ENCODE results near the gene RB1.

The RB1 gene

DNA sequence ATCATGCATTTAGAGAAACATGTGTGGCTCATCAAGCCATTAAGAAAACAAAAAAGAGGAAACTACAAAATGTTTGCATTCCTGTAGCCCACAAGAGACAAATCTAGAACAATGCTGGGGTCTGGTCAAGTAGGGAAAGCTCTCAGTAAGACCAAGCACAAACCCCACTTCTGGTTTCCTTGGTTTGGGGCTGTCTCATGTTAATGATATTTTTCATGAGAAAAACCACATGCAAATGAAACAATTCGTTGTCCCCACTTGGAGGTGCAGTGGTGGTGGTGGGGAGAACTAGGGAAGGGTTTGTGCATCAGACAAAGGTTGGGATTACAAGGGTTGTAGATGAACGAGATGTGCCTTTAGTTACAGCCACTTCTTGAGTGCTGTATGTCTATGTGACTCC lies 7.0 kb upstream of the RB1 start:
- peak; percentile 48 for ATAC-seq (ENCODE audit: insufficient read depth, low read depth)

DNA sequence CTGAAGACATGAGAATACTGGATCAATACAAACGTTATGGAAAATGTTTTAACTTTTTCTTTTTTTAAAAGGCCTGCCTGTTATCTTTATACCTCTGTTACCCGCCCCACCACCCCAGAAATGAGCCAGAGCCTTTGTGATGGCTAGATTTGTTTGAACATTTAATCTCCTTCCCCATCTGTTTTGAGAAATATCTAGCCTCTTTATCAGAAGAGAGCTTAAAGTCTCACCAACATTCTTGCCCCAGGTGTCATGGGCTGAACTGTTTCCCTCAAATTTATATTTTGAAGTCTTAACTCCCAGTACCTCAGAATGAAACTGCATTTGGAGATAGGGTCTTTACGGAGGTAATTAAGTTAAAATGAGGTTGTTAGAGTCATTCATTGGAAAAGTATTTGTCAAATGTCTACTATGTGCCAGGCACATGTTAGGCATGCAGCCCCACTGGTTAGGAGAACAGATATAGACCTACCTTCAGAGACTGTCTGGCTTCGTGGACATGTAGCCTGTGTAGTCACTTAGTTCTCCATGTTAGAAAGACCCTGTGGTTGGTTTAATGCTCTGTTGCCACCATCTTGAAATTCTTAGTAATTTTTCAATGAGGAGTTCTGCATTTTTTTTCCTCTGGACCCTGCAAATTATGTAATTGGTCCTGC lies 6.3 kb upstream of the RB1 start:
- peak; percentile 80 for ATAC-seq (ENCODE audit: insufficient read depth, low read depth)
- Histone ChIP-seq H3K4me2 (ENCODE audit: insufficient read depth, low read length) (peak overlapping the region; percentile 42), H2AFZ (ENCODE audit: low read depth, low read length) (peak overlapping the region; percentile 27), H3K36me3 (ENCODE audit: insufficient read depth, low read length) (no peaks in the 10 kb centered on the region; the same call in 1 of the 2 replicates), H3K27ac (ENCODE audit: low read length) (peak overlapping the region; percentile 68), H3K79me2 (ENCODE audit: insufficient read depth, low read length) (peaks cover 2% of the 10 kb centered on the region; the same call in 1 of the 2 replicates), H4K20me1 (ENCODE audit: insufficient read depth, low read length) (no peaks in the 10 kb centered on the region), H3K9me3 (ENCODE audit: insufficient read depth, low read length, severe bottlenecking) (no peaks in the 10 kb centered on the region), H3K27me3 (ENCODE audit: insufficient read depth, low read length, poor library complexity) (no peaks in the 10 kb centered on the region), H3K4me3 (ENCODE audit: low read depth in 1 of 2, low read length in 2 of 2) (peak overlapping the region in 1 of 2 experiments; percentile 34; a peak in 2 of 4 replicates), H3K9ac (ENCODE audit: low read depth, low read length) (peak overlapping the region; percentile 16), H3K4me1 (ENCODE audit: insufficient read depth, low read length) (peaks cover 30% of the 10 kb centered on the region)
- no peak for TF ChIP-seq CTCF (IDR thresholded peaks at IDR 0.05; ENCODE audit: borderline replicate concordance, extremely low read depth, low read length, poor library complexity, severe bottlenecking)
- no peak for TF ChIP-seq EZH2 (IDR thresholded peaks at IDR 0.05; ENCODE audit: borderline replicate concordance, low read depth, low read length, severe bottlenecking)
- peak; percentile 51 for DNase-seq

More for the DNA sequence above, 7.0 kb upstream of the RB1 start:
- TF ChIP-seq EZH2 (IDR thresholded peaks at IDR 0.05; ENCODE audit: borderline replicate concordance, low read depth, low read length, severe bottlenecking), result no peak
- no peak for TF ChIP-seq CTCF (IDR thresholded peaks at IDR 0.05; ENCODE audit: borderline replicate concordance, extremely low read depth, low read length, poor library complexity, severe bottlenecking)
- Histone ChIP-seq H3K36me3 (ENCODE audit: insufficient read depth, low read length) (no peaks in the 10 kb centered on the region), H3K4me1 (ENCODE audit: insufficient read depth, low read length) (peaks cover 26% of the 10 kb centered on the region), H3K79me2 (ENCODE audit: insufficient read depth, low read length) (no peaks in the 10 kb centered on the region), H3K27ac (ENCODE audit: low read length) (peak overlapping the region; percentile 68), H3K4me3 (ENCODE audit: low read depth in 1 of 2, low read length in 2 of 2) (no peak overlapping the region), H4K20me1 (ENCODE audit: insufficient read depth, low read length) (no peaks in the 10 kb centered on the region), H2AFZ (ENCODE audit: low read depth, low read length) (peak overlapping the region; percentile 27), H3K4me2 (ENCODE audit: insufficient read depth, low read length) (peak overlapping the region; percentile 42), H3K9ac (ENCODE audit: low read depth, low read length) (0 out of 2 replicates have a peak overlapping the region, but pooled peaks have one; percentile 16), H3K27me3 (ENCODE audit: insufficient read depth, low read length, poor library complexity) (no peaks in the 10 kb centered on the region), H3K9me3 (ENCODE audit: insufficient read depth, low read length, severe bottlenecking) (no peaks in the 10 kb centered on the region)
- DNase-seq, result no peak

- peaks cover 35% of the 10 kb centered on the region for H3K4me1 ChIP-seq (ENCODE audit: insufficient read depth, low read length)
- ATAC-seq (ENCODE audit: insufficient read depth, low read depth), result no peak
- H3K9me3 ChIP-seq (ENCODE audit: insufficient read depth, low read length, severe bottlenecking), result no peaks in the 10 kb centered on the region
- no peaks in the 10 kb centered on the region for H4K20me1 ChIP-seq (ENCODE audit: insufficient read depth, low read length)
- no peak for DNase-seq
- H3K27me3 ChIP-seq (ENCODE audit: insufficient read depth, low read length, poor library complexity), result no peaks in the 10 kb centered on the region
- H3K27ac ChIP-seq (ENCODE audit: low read length), result no peak overlapping the region
- TF ChIP-seq EZH2 (IDR thresholded peaks at IDR 0.05; ENCODE audit: borderline replicate concordance, low read depth, low read length, severe bottlenecking), result no peak
- no peak for TF ChIP-seq CTCF (IDR thresholded peaks at IDR 0.05; ENCODE audit: borderline replicate concordance, extremely low read depth, low read length, poor library complexity, severe bottlenecking)
- H3K4me2 ChIP-seq (ENCODE audit: insufficient read depth, low read length), result no peak overlapping the region
- H3K79me2 ChIP-seq (ENCODE audit: insufficient read depth, low read length), result peaks cover 24% of the 10 kb centered on the region
- H3K9ac ChIP-seq (ENCODE audit: low read depth, low read length), result no peak overlapping the region
- no peak overlapping the region for H2AFZ ChIP-seq (ENCODE audit: low read depth, low read length)
- H3K4me3 ChIP-seq (ENCODE audit: low read depth in 1 of 2, low read length in 2 of 2), result no peak overlapping the region
- no peaks in the 10 kb centered on the region; the same call in 1 of the 2 replicates for H3K36me3 ChIP-seq (ENCODE audit: insufficient read depth, low read length)
These were observed 4.0 kb upstream of the RB1 start for GRCh38 chr13:48299591-48299990.
